Liver (tissue), 1 donor: Measurements from ENCODE around the gene CEND1.

Experiments used
- REST ChIP-seq: IDR thresholded peaks from 2 replicates; pipeline ENCODE4 v1.6.1; 2016; ENCODE audit warnings: antibody characterized with exemption, mild to moderate bottlenecking
- YY1 ChIP-seq: IDR thresholded peaks from 2 replicates; pipeline ENCODE4 v1.6.1; 2016; ENCODE audit warnings: antibody characterized with exemption, mild to moderate bottlenecking

DNA sequence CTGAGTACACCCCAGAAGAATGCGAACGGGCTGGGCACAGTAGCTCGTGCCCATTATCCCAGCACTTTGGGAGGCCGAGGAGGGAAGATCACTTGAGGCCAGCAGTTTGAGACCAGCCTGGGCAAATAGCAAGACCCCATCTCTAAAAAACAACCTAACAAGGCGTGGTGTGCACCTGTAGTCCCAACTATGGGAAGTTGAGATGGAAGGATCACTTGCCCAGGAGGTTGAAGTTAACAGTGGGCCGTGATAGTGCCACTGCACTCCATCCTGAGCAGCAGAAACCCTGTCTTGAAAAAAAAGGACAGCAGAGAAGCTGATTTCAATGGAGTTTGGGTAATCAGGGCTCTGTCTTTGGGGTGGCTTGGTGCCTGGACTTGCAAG is 23.2 kb upstream of the CEND1 start:
- TF ChIP-seq YY1, result no peak
- TF ChIP-seq REST, result no peak
